HL-60/S4 (cell line): Measurements from ENCODE around the gene CHCHD5.

ENCODE experiments used
- in situ Hi-C: fragments of 300-500 bp; cut with MboI; formaldehyde crosslinking; loops from 2 replicates; pipeline ENCODE4 v1.14.3; 2022; ENCODE audit warnings: low sequenced_read_pairs

CHCHD5 gene

DNA sequence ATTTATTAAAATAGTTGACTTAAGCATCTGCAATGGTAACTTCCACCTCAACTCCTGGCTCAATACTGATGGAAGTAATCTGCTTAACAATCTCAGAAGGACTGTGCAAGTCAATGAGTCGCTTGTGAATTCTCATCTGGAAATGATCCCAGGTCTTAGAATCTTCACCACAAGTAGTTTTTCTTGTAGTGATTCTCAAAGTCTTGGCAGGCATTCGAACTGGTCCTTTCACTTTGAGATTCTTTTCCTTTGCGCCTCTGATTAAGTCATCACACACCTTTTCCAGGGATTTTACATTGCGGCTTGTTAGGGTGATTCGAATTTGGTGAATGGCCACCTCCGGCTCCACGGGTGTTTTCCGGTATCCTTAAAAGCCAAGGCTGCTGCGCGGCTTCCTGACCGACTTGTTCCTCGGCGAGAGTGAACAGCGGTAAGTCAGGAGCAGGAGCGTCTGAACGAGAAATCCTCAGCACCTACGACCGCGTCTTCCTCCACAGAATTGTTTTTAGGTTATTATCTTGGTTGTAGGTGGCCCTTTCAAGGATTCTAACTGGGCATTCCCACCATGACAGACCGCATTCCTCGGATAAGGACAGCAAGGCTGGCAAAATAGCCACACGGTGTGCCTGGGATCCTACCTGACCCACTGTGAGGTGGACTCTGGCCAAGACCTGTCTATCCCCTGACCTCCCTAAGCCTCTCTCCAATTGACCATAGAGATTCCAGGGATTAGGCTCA is 37.5 kb downstream of the CHCHD5 start:
- in situ Hi-C loops, result loop anchor here (5.0 to 25.0 kb wide), 2 partner anchors 100 to 290 kb away; partner anchors contain the start of genes IL37 and NT5DC4

DNA sequence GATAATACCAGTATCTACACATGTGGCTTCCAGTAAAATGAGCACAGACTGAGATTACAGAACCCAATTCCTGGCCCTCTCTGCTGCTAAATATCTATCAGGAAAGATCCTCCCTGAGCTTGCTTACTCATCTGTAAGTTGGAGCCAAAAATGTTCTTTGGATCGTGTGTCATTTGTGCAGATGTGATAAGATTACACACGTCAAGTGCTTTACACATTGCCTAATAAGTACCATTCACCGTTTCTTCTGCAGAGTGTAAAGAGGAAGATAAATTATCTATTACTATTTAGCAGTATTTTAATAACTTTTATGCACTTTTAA is 38.1 kb downstream of the CHCHD5 start:
- in situ Hi-C loops, result loop anchor here (5.0 to 25.0 kb wide), 2 partner anchors 100 to 290 kb away; partner anchors contain the start of genes IL37 and NT5DC4

DNA sequence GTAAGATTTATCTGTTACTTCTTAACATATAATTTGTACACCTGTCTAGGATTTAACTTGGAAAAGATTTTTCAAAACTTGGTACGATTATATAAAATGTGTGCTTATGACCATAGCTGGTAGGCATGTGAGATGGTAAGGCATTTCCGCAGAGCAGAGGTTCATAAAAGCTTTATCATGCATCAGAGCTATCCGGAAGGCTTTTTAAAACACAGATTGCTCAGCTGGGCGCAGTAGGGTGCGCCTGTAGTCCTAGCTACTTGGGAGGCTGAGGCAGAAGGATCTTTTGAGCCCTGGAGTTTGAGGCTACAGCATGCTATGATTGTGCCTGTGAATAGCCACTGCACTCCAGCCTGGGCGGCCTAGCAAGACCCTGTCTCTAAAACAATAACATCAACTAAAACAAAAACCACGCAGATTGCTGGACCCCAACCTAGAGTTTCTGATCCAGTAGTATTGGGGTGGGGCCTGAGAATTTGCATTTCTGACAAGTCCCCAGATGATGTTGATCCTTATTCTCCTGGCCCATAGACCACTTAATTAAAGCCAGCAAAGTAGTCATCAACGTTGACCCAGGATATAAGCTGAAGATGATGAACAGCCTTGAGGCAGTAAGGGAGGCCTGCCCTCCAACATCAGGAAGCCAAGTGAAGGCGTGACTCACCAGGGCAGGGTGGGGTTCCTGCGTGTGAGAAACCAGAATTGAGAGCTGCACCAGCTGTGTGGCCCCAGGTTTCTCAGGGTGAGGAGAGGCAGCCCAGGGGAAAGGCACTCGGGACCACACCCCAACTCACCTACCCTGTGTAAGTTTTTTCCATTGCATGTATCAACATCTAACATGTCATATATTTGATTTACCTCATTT is 39.7 kb downstream of the CHCHD5 start:
- in situ Hi-C loops, result loop anchor here (5.0 to 25.0 kb wide), 2 partner anchors 98 to 288 kb away; partner anchors contain the start of genes IL37 and NT5DC4

DNA sequence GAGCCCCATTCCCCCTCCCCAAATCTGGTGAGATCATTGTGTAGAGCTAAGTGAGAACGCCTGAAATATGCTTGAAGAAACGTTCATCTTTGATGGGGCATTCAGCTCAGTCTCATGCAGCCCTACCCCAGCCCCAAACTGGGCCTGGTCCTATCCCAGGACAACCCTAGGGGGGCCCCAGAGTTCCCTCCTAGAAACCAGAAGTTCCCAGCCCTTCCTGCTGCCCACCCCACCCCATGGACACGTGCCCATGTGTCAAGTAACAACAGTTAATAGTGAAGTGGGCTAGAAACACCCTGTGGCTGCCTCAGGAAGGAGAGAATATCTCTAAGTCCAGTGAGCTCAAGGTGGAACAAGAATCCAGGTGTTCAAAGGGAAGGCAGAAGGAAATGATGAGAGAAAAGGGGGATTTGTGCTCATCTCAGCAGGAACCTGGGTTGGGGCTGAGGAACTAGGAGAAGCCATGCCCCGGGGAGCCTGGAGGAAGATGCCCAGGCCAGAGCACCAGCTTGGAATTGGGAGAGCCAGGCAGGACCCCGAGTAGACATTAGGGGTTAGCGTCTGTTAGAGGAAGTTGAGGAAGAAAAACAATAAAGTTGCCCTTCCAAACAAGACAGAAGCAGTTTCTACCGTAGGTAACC is 41.2 kb downstream of the CHCHD5 start:
- in situ Hi-C loops, result no loop called here

DNA sequence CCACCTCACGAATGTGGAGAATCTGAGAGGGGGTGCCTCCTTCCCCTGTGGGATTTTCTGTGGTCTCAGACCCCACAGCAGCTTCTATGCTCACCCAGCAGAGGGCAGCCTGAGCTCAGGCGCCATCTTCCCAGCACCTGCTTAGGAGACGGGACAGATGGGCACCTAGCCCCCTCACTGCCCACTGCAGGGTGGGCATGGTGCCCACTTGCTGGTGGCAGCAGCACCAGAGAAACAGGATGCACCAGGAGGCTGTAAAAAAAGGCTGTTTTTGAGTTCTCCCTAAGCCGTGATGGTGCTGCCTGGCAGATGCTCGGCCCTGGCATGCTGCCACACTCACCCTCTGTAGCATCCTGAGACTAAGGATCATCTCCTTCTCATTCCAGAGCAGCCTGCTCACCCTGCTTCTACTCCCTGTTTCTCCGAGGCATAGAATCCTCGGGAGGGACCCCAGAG is 42.2 kb downstream of the CHCHD5 start:
- in situ Hi-C loops, result no loop called here

DNA sequence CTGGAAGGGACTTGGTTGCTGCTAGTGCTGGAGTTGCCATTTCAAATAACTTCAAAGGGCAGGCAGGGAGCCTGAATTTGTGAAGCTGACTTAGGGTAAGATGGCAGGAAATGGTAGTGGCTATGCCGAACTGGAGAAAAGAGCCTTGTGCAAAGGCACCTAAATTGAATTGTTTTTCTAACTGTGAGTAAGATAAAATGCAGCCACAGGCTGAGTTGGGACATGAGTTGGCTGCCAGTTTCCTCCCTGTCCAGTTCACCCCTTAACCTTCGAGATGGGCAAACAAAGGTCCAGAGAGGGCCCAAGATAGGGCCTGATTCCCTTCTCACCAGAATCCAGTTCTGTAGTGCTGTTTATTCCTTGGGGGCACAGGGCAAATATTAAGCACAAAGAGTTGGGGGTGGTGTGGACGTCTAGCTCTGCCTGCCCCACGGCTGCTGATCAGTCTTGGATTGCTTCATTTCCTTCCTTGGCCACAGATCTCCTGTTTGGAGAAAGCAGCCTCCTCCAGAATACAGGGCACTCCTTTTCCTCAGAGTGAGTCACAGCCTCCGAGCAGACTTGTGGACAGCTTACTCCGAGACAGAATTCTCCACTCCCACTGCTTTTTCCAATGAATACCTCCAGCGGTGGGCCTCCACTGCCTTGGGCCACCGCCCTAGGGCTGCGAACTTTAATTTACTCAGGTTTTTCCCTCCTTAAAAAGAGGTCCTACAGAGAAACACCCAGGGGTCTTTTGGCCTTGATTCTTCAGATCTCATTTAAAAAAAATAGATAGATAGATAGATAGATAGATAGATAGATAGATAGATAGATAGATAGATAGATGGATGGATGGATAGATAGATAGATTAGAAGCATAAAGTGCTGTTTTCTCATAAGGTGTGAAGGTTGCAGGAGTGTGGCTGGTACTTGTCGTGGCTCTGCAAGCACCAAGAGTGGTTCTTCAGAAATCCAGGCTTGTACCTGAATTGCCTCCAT is 42.9 kb downstream of the CHCHD5 start:
- in situ Hi-C loops, result no loop called here

DNA sequence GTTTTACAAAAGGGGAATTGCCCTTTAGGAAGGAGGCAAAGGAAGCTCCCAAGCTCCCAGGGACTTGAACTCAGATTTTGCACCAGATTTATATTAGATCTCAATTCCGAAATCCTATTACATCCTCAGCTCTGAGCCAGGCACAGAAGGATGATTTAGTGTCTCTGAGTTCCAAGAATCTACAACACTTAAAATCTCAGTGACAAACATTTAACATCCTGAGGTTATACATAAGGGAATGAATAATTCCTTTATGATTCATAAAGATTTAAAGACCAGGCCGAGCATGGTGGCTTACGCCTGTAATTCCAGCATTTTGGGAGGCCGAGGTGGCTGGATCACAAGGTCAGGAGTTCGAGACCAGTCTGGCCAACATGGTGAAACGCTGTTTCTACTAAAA is 44.8 kb downstream of the CHCHD5 start:
- in situ Hi-C loops, result no loop called here

DNA sequence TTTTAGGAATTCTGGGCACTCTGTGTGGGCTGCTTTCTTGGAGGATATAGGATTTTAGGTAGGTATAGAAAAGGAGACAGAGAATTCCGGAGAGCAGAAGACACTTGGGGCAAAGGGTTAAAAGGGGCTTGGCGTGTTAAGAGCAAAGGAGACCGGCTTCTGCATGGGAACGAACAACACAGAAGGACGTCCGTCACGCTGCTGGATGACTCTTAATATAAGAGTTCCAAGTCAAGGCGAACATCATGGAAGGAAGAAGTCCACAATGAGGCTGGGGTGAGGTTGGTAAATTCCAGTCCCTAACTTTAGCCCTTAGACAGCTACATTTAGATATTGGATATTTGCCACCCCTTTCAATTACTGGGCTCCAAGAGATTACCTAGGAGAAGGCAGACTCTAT is 45.4 kb downstream of the CHCHD5 start:
- in situ Hi-C loops, result no loop called here

DNA sequence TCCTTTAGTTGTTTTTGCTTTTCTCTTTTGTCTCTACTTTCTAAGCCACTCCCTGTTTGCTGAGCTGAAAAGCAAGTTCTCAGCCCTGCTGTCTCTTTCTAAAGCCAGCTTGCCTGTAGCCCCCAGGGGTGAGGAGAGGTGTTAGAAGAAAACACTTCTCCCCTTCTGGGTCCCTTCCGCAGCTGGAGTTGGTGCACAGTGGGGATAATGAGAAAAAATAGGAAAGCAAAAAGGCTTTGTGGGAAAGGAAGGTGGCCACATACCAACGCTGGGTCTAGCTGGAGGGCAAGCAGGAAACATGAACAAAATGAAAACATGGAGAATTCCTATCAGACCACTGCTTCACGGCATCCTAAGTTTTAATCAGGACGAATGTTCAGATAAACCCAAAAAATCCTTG is 45.9 kb downstream of the CHCHD5 start:
- in situ Hi-C loops, result no loop called here

DNA sequence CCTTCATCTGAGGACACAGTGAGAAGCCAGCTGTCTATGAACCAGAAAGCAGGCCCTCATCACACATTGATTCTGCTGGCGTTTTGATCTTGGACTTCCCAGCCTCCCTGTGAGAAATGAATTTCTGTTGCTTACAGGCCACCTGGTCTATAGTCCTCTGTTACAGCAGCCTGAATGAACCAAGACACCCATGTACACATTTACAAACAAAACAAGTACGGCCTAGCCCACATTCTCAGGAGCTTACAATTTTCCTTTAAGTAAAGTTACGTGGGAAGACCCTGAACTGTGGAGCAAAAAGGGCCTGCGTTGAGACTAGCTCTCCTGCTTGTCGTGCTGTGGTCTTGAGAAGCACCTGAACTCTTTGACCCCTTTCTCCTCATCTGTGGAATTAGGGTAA is 49.3 kb downstream of the CHCHD5 start:
- in situ Hi-C loops, result no loop called here

DNA sequence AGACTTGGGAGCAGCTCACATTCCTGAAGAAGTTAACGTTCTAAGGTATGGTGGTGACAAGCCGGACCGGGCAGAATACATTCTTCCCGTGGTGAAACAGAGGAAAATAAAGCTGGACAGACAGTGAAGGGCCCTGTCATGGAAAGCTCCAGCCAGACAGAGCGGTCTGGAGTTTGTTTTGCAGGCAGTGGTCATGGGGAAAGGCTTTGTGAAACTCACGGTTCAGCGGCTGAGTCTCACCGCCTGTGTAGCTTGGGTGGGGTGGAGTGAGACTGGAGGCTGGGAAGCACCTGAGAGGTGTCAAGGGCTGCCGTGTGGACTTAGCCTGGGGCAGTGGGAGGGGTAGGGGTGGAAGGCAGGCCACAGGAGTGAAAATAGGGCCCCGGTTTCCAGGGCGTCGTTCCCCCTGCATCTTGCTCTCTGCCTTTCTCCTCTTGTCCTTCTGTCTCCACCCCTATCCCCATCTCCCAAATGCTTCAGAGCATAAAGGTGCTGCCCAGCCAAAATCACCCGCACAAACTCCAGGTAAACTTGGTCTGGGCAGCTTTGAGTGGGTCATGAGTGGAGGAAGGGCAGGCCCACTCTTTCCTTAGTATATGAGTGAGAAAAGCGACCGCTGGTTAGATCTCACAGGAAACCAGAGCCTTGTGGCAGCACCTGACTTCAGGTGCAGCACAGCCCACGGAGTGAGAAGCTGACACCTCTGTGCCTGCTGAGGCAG is 49.9 kb downstream of the CHCHD5 start:
- in situ Hi-C loops, result no loop called here

DNA sequence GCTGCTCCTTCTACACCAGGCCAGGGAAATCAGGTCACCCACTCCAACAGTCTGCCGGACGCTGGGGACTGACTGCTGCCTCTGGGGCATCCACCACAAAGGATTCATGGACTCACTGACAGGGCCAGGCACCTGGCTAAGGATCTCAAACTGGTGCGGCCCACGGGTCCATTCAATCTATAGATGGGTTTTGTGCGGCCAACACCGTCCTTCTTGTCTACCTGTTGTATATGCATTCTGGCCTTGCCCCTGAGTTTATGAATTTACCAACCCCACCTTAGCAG is 50.4 kb downstream of the CHCHD5 start:
- in situ Hi-C loops, result no loop called here

DNA sequence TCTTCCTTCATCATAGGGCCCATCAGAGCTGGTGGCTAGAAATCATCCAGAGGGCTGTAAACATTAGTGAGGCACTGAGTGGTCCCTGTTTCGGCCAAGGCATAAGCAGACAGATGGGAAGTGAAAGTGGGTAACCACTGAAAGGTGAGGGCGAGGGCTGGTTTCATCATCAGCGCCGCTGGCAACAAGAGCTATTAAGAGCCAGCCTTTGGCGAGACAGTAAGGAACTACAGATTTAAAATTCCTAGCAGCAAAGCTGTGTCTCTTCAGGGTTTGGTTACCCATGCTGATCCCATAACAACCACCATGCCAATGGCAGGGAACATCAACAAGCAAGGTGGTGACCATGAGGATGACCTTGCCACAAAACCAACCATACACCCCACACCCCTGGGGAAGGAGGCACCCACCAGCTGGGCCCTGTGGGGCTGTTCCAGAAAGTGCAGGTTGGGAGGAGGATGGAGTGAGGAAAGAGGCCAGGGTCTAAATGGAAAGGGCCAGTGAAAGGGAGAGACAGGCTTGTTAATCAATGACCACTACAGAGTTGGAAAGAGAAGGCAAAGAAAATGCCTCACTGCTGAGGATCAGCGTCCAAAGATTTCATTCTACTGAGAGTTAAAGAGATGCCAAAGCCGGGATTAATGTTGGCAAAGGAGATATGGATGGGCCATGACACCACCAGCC is 52.3 kb downstream of the CHCHD5 start:
- in situ Hi-C loops, result no loop called here

DNA sequence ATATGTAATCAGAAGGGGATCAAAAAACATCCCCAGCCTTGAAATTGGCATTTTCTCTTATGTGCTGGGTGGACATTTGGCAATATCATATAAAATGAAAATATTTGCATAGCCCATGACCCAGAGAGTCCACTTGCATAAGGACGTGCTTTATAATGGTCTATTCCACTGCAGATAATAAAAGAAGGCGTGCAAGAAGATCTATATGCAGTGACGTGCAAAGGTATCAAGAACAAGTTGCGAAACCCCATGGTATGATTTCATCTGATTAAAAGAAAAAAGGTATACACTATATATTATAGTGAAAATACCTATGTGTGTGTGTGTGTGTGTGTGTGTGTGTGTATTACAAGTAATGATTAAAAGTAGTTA is 52.9 kb downstream of the CHCHD5 start:
- in situ Hi-C loops, result no loop called here
